H7 (cell line): ENCODE results near the gene ARMS2. TPM values are rescaled to one million over a fixed set of nuclear protein-coding genes. Genes with fewer than 3 reads are reported as not detected.

ENCODE experiments used
- DNase-seq: peaks from one replicate; pipeline ENCODE4 v3.0.0; 2012
- H3K27me3 ChIP-seq: 2 replicates; pipeline ENCODE4 v1.6.0; 2011; ENCODE audit warnings: mild to moderate bottlenecking, low read length; ENCODE audit not compliant: control insufficient read depth, insufficient read depth
- H3K36me3 ChIP-seq: replicated peaks from 2 replicates; pipeline ENCODE4 v1.5.1; 2011; ENCODE audit warnings: low read length; ENCODE audit not compliant: control insufficient read depth, insufficient read depth
- H3K4me3 ChIP-seq: 2 replicates; pipeline ENCODE4 v1.5.1; 2011; ENCODE audit warnings: low read depth, mild to moderate bottlenecking, control low read depth, low read length, moderate library complexity; ENCODE audit not compliant: insufficient read depth
- total RNA-seq: library from RNA; depleted of rRNA; stranded (reverse); fragments of >200 nt; shearing (Covaris generic); gene quantifications from 2 replicates; pipeline ENCODE4 v1.2.3, GENCODE V29; 2014

The ARMS2 gene
- total RNA-seq, 1 experiment from 2014 or later = not detected

DNA sequence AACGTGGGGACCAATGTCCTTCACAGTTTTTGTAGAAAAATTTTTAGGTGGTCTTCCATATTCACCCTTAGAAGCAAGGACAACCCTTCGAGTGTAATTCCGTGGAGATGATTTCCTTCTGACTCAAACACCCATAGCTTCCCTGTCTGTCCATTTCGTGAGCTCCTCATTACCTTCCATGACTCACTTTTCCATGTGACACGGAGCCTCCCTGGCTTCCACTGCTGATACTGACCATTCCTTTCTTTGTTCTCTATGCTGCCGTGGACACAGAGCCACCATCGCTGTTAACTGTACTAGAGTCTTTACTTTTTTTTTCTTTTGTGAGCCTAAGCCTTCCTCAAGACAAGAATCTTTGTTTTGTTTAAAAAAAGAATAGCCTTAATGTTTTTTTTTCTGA lies 12.5 kb upstream of the ARMS2 start:
- no peak overlapping the region for H3K4me3 ChIP-seq
- H3K27me3 ChIP-seq = no peaks in the 10 kb centered on the region
- H3K36me3 ChIP-seq = no peaks in the 10 kb centered on the region
- no peak for DNase-seq

DNA sequence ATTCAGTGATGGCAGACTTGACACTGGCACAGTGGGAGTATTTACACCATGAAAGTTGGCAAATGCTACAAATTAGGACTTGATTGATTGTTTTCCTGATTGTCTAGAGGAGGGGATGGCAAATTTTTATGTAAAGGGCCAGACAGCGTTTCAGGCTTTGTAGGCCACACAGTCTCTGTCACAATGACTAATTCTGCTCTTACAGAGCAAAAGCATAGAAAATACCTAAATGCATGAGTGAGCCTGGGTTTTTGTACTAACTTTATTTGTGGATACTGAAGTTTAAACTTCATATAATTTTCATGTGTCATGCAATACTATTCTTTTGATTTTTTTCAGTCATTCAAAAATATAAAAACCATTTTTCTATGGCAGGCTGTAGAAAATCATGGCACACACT lies 9.0 kb upstream of the ARMS2 start:
- Histone ChIP-seq H3K27me3 (no peaks in the 10 kb centered on the region), H3K36me3 (no peaks in the 10 kb centered on the region), H3K4me3 (no peak overlapping the region)
- DNase-seq = no peak

DNA sequence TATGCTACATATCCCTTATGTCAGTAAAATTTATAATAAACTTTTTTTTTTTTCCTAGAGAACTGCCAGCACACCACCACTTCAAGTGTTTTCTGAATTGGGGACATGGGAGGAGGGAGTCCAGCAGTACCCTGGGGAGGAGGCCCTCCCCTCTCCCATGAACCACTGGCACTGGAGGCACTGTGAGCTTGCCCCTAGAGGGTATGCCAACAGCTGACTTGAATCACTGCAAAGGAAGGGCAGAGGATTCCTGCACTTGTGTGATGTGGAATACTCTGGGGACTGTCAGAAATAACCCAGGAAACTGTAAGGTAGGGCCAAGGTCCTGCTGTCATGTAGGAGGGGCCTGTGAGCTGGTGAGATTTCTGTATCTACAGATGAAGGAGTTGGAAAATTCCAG lies 8.5 kb upstream of the ARMS2 start:
- DNase-seq = no peak
- Histone ChIP-seq H3K36me3 (no peaks in the 10 kb centered on the region), H3K27me3 (no peaks in the 10 kb centered on the region), H3K4me3 (no peak overlapping the region)

DNA sequence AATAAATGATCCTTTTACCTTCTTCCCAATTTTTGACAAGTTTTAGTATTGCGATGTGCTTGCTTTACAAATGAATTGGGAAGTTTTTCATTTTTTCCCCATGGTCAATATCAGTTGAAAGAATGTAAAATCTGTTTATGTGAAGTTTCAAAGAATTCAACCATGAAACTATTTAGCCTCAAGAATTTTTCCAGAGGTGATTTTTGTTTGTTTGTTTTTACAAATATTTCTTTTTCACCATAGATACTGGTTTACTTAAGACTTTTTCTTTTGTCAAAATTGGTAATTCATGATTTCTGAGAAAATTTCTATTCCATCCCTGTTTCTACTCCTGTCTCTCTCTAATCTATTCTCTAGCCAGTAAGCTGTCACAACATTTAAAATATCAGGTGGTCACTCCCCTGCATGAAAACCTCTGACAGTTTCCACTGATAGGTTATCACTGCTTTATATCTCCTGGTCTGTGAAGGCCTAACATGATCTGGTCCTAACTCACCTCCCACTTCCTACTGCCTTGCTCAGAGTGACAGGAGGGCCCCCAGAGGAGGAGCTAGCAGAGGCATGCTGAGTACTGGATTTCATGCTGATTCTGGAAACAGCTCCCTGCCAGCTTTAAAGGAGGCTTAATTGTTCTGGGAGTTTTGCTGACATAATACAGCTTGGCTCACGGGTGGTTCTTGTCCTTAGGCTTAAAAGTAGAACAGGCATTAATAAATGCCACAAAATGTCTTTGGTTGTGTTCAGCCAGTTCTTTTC lies 7.6 kb upstream of the ARMS2 start:
- peak; percentile 35 for DNase-seq
- Histone ChIP-seq H3K27me3 (no peaks in the 10 kb centered on the region), H3K4me3 (no peak overlapping the region), H3K36me3 (no peaks in the 10 kb centered on the region)

DNA sequence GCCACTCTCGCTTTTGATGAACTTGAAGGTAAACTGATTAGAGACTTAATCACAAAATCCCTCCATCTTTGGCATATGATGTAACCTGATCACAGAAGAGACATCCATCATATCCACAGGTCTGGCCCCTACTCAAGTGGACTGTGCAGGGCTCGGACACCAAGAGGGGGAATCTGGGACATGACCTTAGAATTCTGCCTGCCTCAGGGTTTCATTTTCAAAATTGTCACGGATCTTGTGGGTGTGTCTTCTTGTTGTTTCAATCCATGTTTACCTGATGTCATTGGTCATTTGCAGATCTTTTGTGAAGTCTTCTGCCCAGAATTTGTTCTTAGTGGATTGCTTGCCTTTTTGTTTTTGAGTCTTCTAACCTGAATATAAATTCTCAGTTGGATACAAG lies 5.9 kb upstream of the ARMS2 start:
- Histone ChIP-seq H3K36me3 (no peaks in the 10 kb centered on the region), H3K4me3 (no peak overlapping the region), H3K27me3 (no peaks in the 10 kb centered on the region)
- DNase-seq = no peak

DNA sequence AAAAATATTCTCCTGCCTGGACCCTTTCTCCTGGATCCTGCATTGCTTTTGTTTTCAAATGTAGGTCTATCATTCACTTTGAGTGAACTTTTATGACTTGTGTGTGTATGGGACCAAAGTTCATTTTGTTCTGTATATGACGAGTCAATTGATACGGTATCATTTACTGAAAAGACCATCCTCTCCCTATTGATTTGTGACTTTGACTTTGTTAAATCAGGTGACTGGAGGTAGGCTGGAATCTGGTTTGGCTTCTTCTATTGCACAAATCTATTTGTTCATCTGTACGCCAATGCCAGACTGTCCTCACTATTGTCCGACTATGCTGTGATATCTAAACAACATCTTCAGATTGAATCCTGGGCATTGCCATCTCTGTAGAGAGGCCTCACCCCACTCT lies 5.3 kb upstream of the ARMS2 start:
- no peak for DNase-seq
- Histone ChIP-seq H3K4me3 (no peak overlapping the region), H3K36me3 (no peaks in the 10 kb centered on the region), H3K27me3 (no peaks in the 10 kb centered on the region)

DNA sequence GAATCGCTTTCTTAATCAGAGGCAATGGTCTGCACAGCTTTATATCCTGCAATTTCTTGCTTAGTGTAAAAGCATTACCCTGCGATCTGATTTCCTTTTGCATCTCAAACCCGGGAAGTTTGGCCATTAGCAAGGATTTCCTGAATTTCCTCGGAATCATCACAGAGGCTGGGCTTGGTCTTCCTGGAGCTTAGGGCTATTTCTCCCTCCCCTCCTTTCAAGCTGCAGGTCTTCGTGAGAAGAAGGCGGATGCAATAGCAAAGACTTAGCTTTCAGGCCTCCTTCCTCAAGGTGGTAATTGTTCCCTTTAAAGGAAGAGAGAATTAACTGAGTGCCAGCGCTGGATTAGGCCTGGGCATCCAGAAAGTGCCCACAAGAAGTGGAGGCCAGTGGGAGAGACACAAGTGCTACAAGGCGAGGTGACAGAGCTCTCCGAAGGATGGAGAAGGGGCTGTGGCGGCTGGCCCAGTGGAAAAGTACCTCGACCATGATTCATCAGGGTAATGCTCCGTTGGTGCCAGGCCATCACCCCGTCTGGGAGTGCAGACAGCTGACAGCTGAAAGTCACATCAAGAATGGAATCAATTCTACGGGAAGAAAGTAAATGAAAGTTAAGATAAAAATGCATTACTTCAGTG lies 4.0 kb upstream of the ARMS2 start:
- Histone ChIP-seq H3K36me3 (no peaks in the 10 kb centered on the region), H3K27me3 (no peaks in the 10 kb centered on the region), H3K4me3 (no peak overlapping the region)
- no peak for DNase-seq

DNA sequence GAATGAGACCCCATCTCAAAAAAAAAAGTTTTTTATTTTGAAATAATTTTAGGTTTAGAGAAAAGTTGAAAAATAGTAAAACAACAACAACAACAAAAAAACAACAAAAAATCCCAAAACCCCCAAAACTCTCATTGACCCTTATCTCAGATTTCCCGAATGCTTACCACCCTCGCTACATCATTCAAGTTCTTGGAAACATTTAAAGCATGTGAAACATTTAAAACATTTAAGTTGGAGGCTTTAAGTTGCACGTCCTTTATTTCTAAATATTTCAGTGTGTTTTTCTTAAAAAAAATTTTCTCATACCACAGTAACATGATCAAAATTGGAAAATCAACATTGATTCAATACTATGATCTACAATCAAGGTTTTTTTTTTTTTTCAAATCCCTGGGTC lies 382 bp upstream of the ARMS2 start:
- Histone ChIP-seq H3K4me3 (no peak overlapping the region), H3K27me3 (peaks cover 3% of the 10 kb centered on the region)
- DNase-seq = no peak

DNA sequence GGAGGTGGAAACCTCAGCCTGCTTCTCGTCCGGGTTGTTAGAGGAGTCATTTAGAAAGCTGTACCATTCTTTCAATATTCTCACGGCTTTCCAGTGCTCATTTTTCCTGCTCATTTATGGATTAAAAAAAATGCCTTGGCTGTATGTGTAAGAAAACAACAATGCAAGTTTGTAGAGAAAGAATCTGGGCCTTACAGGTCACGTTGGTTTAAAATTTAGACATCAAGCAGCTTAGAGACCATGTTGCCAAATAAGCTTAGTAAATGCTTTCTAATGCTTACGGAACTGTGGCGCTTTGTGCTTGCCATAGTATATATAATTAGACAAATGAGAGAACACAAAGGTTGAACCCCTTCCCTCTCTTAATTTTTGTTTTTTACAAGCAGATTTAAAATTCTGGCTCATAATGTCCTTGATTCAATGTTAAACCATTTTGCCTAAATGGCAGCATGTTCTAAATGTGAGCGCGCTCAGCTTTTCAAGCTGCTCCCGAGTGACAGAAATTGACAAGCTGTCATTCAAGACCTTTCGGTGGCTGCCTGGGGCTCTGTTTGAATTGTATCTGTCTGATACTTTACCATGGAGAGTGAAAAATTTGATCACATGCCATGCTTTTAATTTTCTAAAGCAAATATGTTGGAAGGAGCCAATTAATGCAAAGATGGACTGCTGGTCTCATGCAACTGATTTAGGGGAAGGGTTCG lies 1.1 kb downstream of the ARMS2 start:
- H3K36me3 ChIP-seq = no peaks in the 10 kb centered on the region
- peaks cover 15% of the 10 kb centered on the region for H3K27me3 ChIP-seq
- H3K4me3 ChIP-seq = no peak overlapping the region
- DNase-seq = no peak

More for the DNA sequence above, 382 bp upstream of the ARMS2 start:
- no peaks in the 10 kb centered on the region for H3K36me3 ChIP-seq

DNA sequence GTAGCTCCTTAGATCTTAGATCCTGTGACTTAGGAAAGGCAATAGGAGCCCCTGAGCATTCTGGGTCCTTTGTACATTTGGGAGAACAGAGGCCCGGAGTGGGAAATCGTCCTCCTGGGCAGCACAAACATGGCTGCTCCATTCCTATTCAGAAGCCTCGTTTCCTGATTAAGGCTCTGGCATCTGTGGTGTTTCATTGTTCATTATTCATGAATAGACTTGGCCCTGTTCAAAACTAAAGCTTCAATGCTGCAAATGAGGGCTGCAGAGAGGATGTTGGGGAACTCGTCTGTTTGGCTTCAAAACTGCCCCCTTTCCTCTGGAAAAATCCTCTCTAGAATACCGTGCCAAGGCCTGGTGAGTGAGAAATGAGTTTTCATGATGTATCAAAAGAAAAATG lies 3.5 kb downstream of the ARMS2 start:
- Histone ChIP-seq H3K36me3 (no peaks in the 10 kb centered on the region), H3K4me3 (no peak overlapping the region), H3K27me3 (peaks cover 34% of the 10 kb centered on the region)
- no peak for DNase-seq

DNA sequence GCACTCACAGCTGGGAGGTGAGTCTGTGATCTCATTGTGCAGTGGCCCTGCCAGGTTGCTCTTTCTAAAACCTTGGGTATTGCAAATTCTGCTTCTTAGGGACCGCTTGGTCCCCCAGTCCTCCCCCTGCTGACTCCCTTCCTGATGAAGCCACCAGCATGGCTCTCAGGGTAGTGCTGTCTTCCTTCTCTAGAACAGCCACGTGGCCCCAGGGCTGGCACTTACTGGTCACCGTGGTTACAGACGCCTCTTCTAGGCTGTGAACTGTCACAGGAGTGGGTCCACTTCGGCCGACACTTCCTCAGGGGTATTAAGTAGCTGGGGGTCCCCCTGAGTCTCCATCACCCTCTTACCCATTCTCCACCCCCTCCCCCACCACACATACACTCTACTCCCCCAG lies 4.2 kb downstream of the ARMS2 start:
- Histone ChIP-seq H3K27me3 (peaks cover 42% of the 10 kb centered on the region), H3K4me3 (no peak overlapping the region), H3K36me3 (no peaks in the 10 kb centered on the region)
- no peak for DNase-seq

DNA sequence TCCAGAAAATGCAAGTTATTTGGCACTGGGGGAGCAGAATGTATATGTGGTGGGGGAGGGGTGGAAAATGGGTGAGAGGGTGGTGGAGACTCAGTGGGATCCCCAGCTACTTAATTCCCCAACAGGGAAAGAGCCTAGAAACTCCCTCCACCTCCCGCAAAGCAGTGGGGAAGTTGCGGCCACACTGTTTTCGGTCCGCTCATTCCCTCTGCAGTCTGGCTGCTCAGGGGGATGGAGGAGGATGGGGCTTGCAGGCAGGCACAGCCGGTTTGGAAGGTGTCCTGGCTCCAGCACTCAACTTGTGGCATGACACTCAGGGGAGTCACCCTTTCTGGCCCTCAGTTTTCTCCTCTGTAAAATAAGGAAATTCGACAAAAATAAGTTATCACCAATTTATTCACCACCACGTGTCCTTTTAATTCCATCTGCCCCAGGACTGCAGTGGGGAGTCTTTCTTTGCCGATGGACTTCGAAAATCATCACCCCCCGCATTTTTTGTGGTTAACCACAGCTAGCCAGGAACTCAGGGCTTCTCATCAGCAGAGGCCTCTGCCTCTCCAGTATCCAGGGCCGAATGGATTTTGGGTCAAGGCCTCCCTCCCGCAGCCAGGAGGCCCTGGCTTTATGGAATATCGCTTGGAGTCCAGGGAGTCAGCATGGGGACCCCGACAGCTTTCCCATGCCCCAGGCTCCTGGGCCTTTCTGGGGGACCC lies 5.3 kb downstream of the ARMS2 start:
- peak; percentile 54 for DNase-seq
- no peaks in the 10 kb centered on the region for H3K36me3 ChIP-seq
- H3K4me3 ChIP-seq = no peak overlapping the region
- H3K27me3 ChIP-seq = peaks cover 48% of the 10 kb centered on the region

DNA sequence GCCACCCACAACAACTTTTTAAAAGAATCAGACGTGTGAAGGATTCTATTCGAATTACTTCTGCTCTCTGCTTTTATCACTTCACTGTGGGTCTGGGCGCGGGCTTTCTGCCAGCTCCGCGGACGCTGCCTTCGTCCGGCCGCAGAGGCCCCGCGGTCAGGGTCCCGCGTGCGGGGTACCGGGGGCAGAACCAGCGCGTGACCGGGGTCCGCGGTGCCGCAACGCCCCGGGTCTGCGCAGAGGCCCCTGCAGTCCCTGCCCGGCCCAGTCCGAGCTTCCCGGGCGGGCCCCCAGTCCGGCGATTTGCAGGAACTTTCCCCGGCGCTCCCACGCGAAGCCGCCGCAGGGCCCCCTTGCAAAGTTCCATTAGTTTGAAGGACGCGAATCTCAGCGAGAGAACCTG lies 6.4 kb downstream of the ARMS2 start:
- H3K27me3 ChIP-seq = peaks cover 48% of the 10 kb centered on the region
- DNase-seq = no peak
- no peaks in the 10 kb centered on the region for H3K36me3 ChIP-seq
- peak overlapping the region; percentile 54 for H3K4me3 ChIP-seq

DNA sequence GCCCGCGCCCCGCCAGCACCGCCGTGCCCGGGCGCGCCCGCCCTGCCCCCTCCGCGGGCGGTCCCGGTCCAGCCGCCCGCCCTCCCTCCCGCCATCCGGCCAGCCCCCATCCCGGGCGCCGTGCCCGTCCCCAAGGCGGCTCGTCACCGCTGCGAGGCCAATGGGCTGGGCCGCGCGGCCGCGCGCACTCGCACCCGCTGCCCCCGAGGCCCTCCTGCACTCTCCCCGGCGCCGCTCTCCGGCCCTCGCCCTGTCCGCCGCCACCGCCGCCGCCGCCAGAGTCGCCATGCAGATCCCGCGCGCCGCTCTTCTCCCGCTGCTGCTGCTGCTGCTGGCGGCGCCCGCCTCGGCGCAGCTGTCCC lies 6.9 kb downstream of the ARMS2 start, which contains the start of gene HTRA1:
TSS of gene HTRA1 (plus strand) at position 187 of the 362 bp plus-strand sequence. CDS start at position 287, 100 bp downstream.
- H3K27me3 ChIP-seq = peaks cover 48% of the 10 kb centered on the region
- H3K4me3 ChIP-seq = peak within 1 kb of the TSS; percentile 54
- DNase-seq = peak; percentile 94
- H3K36me3 ChIP-seq = no peaks in the 10 kb centered on the region
